LNCAP (cell line): Measurements from ENCODE around the gene SPINK13.

Source experiments
- TF ChIP-seq, protein P1 (sequence below): fragments of 450-650 bp; IDR thresholded peaks from 2 replicates; pipeline ENCODE4 v1.5.1; 2017; ENCODE audit warnings: mild to moderate bottlenecking

The SPINK13 gene

DNA sequence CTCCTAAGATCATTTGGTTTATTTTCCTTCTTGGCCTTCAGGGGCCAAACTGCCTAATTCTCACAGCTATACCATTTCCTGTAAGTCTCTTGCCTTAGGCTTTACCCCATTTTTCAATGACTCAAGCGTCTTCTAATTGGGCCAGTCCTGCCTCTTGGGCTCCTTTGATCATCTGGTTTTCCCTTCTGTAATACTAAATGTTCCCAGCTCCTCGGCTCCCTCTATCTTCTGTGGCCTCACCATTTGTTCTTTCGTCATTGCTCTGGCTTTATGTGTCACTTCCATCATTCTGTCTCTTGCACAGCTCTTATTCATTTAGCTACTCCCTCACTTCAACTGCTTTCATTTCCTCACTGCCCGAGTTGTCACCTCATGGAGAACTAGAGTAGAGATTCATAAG, 29.1 kb downstream of the SPINK13 start:
- TF ChIP-seq, protein P1, sequence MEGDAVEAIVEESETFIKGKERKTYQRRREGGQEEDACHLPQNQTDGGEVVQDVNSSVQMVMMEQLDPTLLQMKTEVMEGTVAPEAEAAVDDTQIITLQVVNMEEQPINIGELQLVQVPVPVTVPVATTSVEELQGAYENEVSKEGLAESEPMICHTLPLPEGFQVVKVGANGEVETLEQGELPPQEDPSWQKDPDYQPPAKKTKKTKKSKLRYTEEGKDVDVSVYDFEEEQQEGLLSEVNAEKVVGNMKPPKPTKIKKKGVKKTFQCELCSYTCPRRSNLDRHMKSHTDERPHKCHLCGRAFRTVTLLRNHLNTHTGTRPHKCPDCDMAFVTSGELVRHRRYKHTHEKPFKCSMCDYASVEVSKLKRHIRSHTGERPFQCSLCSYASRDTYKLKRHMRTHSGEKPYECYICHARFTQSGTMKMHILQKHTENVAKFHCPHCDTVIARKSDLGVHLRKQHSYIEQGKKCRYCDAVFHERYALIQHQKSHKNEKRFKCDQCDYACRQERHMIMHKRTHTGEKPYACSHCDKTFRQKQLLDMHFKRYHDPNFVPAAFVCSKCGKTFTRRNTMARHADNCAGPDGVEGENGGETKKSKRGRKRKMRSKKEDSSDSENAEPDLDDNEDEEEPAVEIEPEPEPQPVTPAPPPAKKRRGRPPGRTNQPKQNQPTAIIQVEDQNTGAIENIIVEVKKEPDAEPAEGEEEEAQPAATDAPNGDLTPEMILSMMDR: no peak

DNA sequence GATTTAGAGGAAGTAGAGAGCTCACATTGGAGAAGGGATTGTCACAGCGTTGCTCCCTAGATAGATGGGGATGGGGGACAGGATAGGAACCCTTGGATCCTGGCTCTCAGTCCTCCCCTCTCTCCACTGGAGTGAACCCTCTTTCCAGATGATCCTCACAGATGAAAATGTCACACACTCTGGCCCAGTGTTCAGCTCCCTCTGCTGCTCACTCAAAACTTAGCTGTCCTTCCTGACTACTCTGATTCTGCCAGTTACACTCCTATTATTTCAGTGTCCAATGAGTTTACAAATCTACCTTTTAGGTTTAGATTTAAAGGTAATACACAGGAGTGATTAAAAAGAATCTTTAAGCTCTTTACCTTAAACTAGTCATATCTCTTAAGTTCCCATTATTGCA, 37.9 kb downstream of the SPINK13 start:
- TF ChIP-seq, protein P1: no peak

DNA sequence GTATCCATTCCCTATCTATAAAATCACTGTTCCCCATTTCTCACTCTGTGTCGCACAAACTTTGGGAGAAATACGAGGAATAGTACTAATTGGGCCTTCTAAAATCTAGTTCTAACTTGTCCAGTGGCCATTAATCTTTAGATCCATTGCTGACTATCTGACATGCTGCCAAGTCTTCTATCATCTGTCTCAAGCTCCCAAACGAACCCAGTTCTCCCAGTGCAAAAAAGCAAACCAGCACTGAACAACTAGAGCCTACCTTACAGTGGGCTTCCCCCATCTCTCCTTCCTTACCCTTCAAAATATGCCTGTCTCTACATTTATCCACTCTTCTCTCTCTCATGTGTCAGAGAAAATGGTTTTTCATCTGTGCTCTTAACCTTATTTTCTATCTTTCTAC, 40.4 kb downstream of the SPINK13 start:
- TF ChIP-seq, protein P1: no peak

DNA sequence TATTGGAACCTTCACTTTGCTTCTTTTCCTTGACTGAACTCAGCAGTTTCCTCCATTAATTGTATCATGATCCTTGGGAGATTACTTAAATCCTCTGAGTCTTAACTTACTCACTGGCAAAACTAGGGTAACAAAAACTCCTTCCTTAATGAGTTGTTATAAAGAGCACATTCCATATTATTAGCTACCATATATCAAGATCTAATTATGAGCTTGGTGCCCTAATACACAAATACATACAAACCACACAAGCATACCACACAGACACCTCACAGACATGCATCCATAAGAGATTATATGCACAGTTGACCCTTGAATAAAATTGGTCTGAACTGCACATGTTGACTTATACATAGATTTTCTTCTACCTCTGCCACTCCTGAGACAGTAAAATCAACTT, 41.2 kb downstream of the SPINK13 start:
- TF ChIP-seq, protein P1: no peak

DNA sequence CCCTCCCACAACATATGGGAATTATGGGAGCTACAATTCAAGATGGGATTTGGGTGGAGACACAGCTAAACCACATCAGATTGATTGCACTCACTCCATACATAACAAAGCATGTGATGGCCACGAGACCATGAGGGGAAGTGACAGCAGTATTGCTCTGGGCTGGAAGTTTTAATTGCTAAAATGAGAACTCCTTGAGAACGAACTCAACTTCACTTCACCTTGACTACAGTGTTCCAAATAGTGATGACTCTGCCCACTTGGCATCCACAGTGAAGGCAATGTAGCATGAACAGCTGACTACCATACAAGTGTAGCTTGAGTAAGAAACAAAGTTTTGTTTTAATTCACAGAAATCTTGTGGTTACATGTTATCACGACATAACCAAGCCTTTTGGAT, 42.9 kb downstream of the SPINK13 start:
- TF ChIP-seq, protein P1: no peak

DNA sequence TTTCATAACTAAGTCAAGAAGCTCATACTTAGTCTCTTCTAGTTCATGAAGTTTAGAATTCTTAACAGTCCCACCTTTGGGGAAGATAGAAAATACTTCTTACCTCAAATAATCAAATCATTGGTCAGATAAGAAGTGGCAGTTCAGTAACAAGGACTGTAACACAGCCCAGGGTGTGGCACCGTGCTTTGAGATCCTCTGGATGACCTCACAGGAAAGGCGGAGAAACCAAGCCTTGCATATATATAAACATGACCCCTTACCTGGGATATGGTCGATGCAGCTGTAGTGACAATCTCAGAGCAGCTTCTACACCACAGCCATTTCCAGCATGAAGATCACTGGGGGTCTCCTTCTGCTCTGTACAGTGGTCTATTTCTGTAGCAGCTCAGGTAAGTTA, 43.6 kb downstream of the SPINK13 start, which contains the start of gene SPINK7:
TSS of gene SPINK7 (plus strand) at position 271 of the 400 bp plus-strand sequence. CDS start at position 332, 61 bp downstream.
- TF ChIP-seq, protein P1: no peak

DNA sequence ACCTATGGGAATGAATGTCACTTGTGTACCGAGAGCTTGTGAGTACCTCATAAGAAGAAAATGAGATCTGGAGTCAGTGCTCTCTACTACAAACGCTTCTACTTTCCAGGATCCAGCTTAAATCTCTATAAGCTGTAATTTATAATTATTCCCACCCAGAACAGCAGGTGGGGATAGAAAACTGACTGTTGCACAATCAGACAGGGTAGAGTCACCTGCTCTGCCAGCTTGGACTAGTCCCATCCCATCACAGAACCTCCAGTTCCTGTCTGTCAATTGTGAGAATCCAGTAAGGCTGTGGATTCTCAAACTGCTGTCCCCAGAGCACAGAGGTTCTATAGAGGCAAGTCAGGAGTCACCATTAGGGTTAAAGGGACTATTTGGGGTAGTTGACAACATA, 45.6 kb downstream of the SPINK13 start:
- TF ChIP-seq, protein P1: no peak

DNA sequence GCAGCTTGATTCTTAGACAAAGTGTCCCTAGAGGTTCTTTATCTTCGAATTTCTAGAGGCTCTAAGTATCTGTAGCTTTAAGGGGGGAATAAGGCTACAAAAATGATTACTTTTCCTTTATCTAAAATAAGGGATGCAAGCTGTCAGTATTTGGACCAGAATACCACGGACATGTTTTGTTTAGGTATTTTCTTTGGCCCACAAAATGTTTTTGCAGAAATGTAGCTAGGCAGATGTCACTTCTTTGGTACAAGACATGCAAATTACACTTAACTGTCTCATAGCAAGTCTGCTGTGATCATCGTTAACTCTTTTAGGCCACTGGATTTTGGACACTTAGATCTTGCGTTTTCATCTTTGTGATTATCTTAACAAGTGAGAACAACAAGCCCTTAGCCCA, 46.1 kb downstream of the SPINK13 start:
- TF ChIP-seq, protein P1: no peak
